CD4-positive, alpha-beta T cell (primary cell): ENCODE results near the gene TNS3. TPM values are rescaled to one million over a fixed set of nuclear protein-coding genes. Genes with fewer than 3 reads are reported as not detected.

Experiments
- ATAC-seq: fragments of 200-7000 bp; cut with Tn5 transposase; one replicate; pipeline ENCODE4 v1.10.0; 2022; ENCODE audit warnings: mild to moderate bottlenecking; ENCODE audit not compliant: poor library complexity
- CTCF ChIA-PET: fragments of 350-600 bp; sonication (Branson Sonifier 250); formaldehyde crosslinking; loops from one replicate; lab custom pipeline; 2021; ENCODE audit warnings: antibody characterized with exemption, inconsistent platforms; lab: Charles Lee
- POLR2A ChIA-PET: fragments of 350-600 bp; sonication (Branson Sonifier 250); formaldehyde crosslinking; loops from one replicate; lab custom pipeline; 2021; ENCODE audit warnings: antibody characterized with exemption, inconsistent platforms; lab: Charles Lee
- DNase-seq, 14 experiments: peaks; one replicate each; pipeline ENCODE4 v3.0.0-alpha.2; 2013 to 2020; ENCODE audit warnings: mixed read lengths in 2 of 14
- H3K27ac ChIP-seq, 2 donors: one replicate each; pipeline versions ENCODE4 v1.5.1 to v1.7.0; 2013; ENCODE audit warnings: low read length in 2 of 2, low read depth in 1 of 2, mild to moderate bottlenecking in 1 of 2
- H3K27me3 ChIP-seq, 2 experiments: 1 replicate in 1 of 2; 2 replicates in 1 of 2; pipeline versions ENCODE4 v1.6.1 to v1.7.0; 2013; ENCODE audit warnings: low read length in 2 of 2, control low read depth in 1 of 2, mild to moderate bottlenecking in 1 of 2, moderate library complexity in 1 of 2; ENCODE audit not compliant: insufficient read depth in 2 of 2, control insufficient read depth in 1 of 2
- H3K36me3 ChIP-seq: one replicate; pipeline ENCODE4 v1.6.1; 2013; ENCODE audit warnings: low read length, control low read depth; ENCODE audit not compliant: insufficient read depth
- H3K4me1 ChIP-seq: one replicate; pipeline ENCODE4 v1.6.1; 2013; ENCODE audit warnings: low read length, control low read depth; ENCODE audit not compliant: insufficient read depth
- H3K4me3 ChIP-seq: one replicate; pipeline ENCODE4 v1.5.1; 2013; ENCODE audit warnings: mild to moderate bottlenecking, low read length, moderate library complexity
- H3K9me3 ChIP-seq, 2 experiments: 1 replicate in 1 of 2; 2 replicates in 1 of 2; pipeline versions ENCODE4 v1.6.1 to v1.7.0; 2013; ENCODE audit warnings: low read length in 2 of 2, mild to moderate bottlenecking in 2 of 2, control low read depth in 1 of 2, moderate library complexity in 1 of 2; ENCODE audit not compliant: control insufficient read depth in 1 of 2, insufficient read depth in 1 of 2
- H3K27ac Mint-ChIP-seq: one replicate; pipeline ENCODE4 v1.8.0; 2020; ENCODE audit warnings: mixed read lengths
- H3K27me3 Mint-ChIP-seq: one replicate; pipeline ENCODE4 v1.8.0; 2021; ENCODE audit warnings: mixed read lengths
- H3K36me3 Mint-ChIP-seq: one replicate; pipeline ENCODE4 v1.8.0; 2021; ENCODE audit warnings: low read depth, mixed read lengths
- H3K4me1 Mint-ChIP-seq: one replicate; pipeline ENCODE4 v1.8.0; 2021; ENCODE audit warnings: low read depth, mixed read lengths
- H3K4me3 Mint-ChIP-seq: one replicate; pipeline ENCODE4 v1.8.0; 2020; ENCODE audit warnings: mild to moderate bottlenecking, mixed read lengths
- H3K9me3 Mint-ChIP-seq: one replicate; pipeline ENCODE4 v1.8.0; 2020; ENCODE audit warnings: mixed read lengths
- CTCF ChIP-seq: fragments of 200-600 bp; IDR thresholded peaks from one replicate; pipeline ENCODE4 v1.8.0; 2022; ENCODE audit warnings: antibody characterized with exemption, mild to moderate bottlenecking
- intact Hi-C, 2 experiments: fragments of 100-400 bp; cut with DNase I in 1 of 2; cut with micrococcal nuclease in 1 of 2; formaldehyde crosslinking; loops; one replicate each; pipeline versions ENCODE4 v1.15.1 to v1.9.0; 2023 to 2025; cut with DNase I, micrococcal nuclease
- total RNA-seq, 174 experiments: library from RNA in 2 of 174; stranded (reverse) in 2 of 174; gene quantifications; one replicate each; pipeline ENCODE4 v1.2.3 and lab custom pipeline; 2021 to 2026

Gene TNS3
- total RNA-seq, 2 experiments from 2014 or later: 0.16 to 0.47 TPM

- Histone ChIP-seq H3K4me1 (no peaks in the 10 kb centered on the region), H3K27ac (no peak overlapping the region), H3K4me3 (no peak overlapping the region), H3K36me3 (no peaks in the 10 kb centered on the region), H3K9me3 (peaks cover 0 to 17% of the 10 kb centered on the region in 2 experiments), H3K27me3 (no peaks in the 10 kb centered on the region)
- CTCF ChIA-PET: no interaction called here
- Mint-ChIP-seq H3K4me3 (no peak overlapping the region), H3K27me3 (no peaks in the 10 kb centered on the region), H3K9me3 (no peaks in the 10 kb centered on the region), H3K27ac (no peak overlapping the region), H3K4me1 (no peaks in the 10 kb centered on the region), H3K36me3 (no peaks in the 10 kb centered on the region)
- POLR2A ChIA-PET: no interaction called here
- no peak for ATAC-seq
- intact Hi-C loops: no loop called here
- DNase-seq: no peak
- TF ChIP-seq CTCF: no peak
Observed at GRCh38 chr7:47504551-47505311, 77.2 kb downstream of the TNS3 start.

- Mint-ChIP-seq H3K4me1 (no peaks in the 10 kb centered on the region), H3K9me3 (no peaks in the 10 kb centered on the region), H3K36me3 (no peaks in the 10 kb centered on the region), H3K27ac (no peak overlapping the region), H3K27me3 (no peaks in the 10 kb centered on the region), H3K4me3 (no peak overlapping the region)
- Histone ChIP-seq H3K9me3 (peaks cover 0 to 6% of the 10 kb centered on the region in 2 experiments), H3K4me3 (no peak overlapping the region), H3K36me3 (no peaks in the 10 kb centered on the region), H3K27me3 (no peaks in the 10 kb centered on the region), H3K4me1 (no peaks in the 10 kb centered on the region), H3K27ac (no peak overlapping the region)
- POLR2A ChIA-PET: no interaction called here
- CTCF ChIA-PET: no interaction called here
- no peak for ATAC-seq
- DNase-seq: no peak
- TF ChIP-seq CTCF: no peak
- intact Hi-C loops: no loop called here
Observed at GRCh38 chr7:47503281-47503680, 78.6 kb downstream of the TNS3 start.

- TF ChIP-seq CTCF: no peak
- intact Hi-C loops: no loop called here
- Histone ChIP-seq H3K9me3 (peaks cover 0 to 3% of the 10 kb centered on the region in 2 experiments), H3K36me3 (no peaks in the 10 kb centered on the region), H3K27ac (no peak overlapping the region), H3K4me1 (peaks cover 2% of the 10 kb centered on the region), H3K27me3 (no peaks in the 10 kb centered on the region), H3K4me3 (no peak overlapping the region)
- Mint-ChIP-seq H3K9me3 (no peaks in the 10 kb centered on the region), H3K4me1 (no peaks in the 10 kb centered on the region), H3K27me3 (no peaks in the 10 kb centered on the region), H3K27ac (no peak overlapping the region), H3K36me3 (no peaks in the 10 kb centered on the region), H3K4me3 (no peak overlapping the region)
- POLR2A ChIA-PET: no interaction called here
- no peak for ATAC-seq
- DNase-seq: no peak
- CTCF ChIA-PET: no interaction called here
Observed at GRCh38 chr7:47502240-47502877, 79.6 kb downstream of the TNS3 start.
